K562 (cell line): ENCODE data around the gene RPUSD1. TPM values are rescaled to one million over a fixed set of nuclear protein-coding genes. Genes with fewer than 3 reads are reported as not detected.

Source experiments
- ATAC-seq: fragments of 200-7000 bp; cut with Tn5 transposase; 3 replicates; pipeline ENCODE4 v1.9.1; 2020; ENCODE audit warnings: moderate library complexity
- BruUV-seq: library from RNA; stranded (reverse); fragments of 400-500 nt; replicated peaks from 2 replicates; lab custom pipeline; 2021; lab: Mats Ljungman, UMichigan
- CTCF ChIA-PET: fragments of 300-600 bp; formaldehyde crosslinking; extraction: SDS; loops from one replicate; lab custom pipeline; 2021; ENCODE audit warnings: low intra/inter-chr PET ratio; lab: Yijun Ruan, JAX
- POLR2A ChIA-PET: fragments of 300-600, 350-650 bp; sonication (Branson Sonifier 250); formaldehyde crosslinking; extraction: SDS; loops from one replicate; lab custom pipeline; 2021; ENCODE audit warnings: antibody characterized with exemption, inconsistent platforms; lab: Yijun Ruan, JAX
- DNase-seq, 4 experiments: peaks; one replicate each; pipeline versions ENCODE4 v3.0.0 to v3.0.0-alpha.2; 2011 to 2018; ENCODE audit warnings: low spot score in 3 of 4, mixed read lengths in 3 of 4; ENCODE audit errors: extremely low read depth in 1 of 4
- FAIRE-seq: peaks from 2 replicates; lab custom pipeline; 2011; peaks lifted over from hg19 to GRCh38; lab: Jason Lieb, UNC
- H2AFZ ChIP-seq: 2 replicates; pipeline ENCODE4 v1.6.0; 2011; ENCODE audit warnings: low read depth, low read length, control low read depth, inconsistent platforms
- H3K27ac ChIP-seq: fragments of 200-600 bp; 3 replicates; pipeline ENCODE4 v1.8.0; 2011; ENCODE audit warnings: low read depth, mild to moderate bottlenecking, control low read depth, inconsistent platforms, low read length, moderate library complexity, mixed read lengths; ENCODE audit errors: extremely low read depth
- H3K27me3 ChIP-seq, 2 experiments: fragments of 300-600 bp in 1 of 2; 2 replicates in 1 of 2; 3 replicates in 1 of 2; pipeline versions ENCODE4 v1.6.0 to v1.8.0; 2011; ENCODE audit warnings: inconsistent platforms in 2 of 2, low read length in 2 of 2, mild to moderate bottlenecking in 1 of 2, mixed read lengths in 1 of 2, moderate library complexity in 1 of 2; ENCODE audit not compliant: control insufficient read depth in 2 of 2, insufficient read depth in 2 of 2
- H3K36me3 ChIP-seq: fragments of 300-600 bp; 3 replicates; pipeline ENCODE4 v1.8.0; 2011; ENCODE audit warnings: mild to moderate bottlenecking, low read length, inconsistent platforms; ENCODE audit not compliant: control insufficient read depth, insufficient read depth
- H3K4me1 ChIP-seq, 2 experiments: fragments of 200-600 bp in 1 of 2; replicated peaks in 1 of 2; 2 replicates in 1 of 2; 3 replicates in 1 of 2; pipeline versions ENCODE4 v1.5.1 to v1.8.0; 2011; ENCODE audit warnings: inconsistent platforms in 2 of 2, low read length in 2 of 2, mild to moderate bottlenecking in 1 of 2, mixed read lengths in 1 of 2, moderate library complexity in 1 of 2; ENCODE audit not compliant: control insufficient read depth in 2 of 2, insufficient read depth in 2 of 2
- H3K4me2 ChIP-seq: 2 replicates; pipeline ENCODE4 v1.6.1; 2011; ENCODE audit warnings: low read length, control low read depth, inconsistent platforms, mixed read lengths; ENCODE audit not compliant: insufficient read depth
- H3K4me3 ChIP-seq: fragments of 200-600 bp; sonication (generic), shearing (Covaris generic); 2 replicates; pipeline ENCODE4 v1.5.1; 2016; ENCODE audit warnings: control low read depth, inconsistent platforms
- H3K79me2 ChIP-seq: fragments of 200-600 bp; 3 replicates; pipeline ENCODE4 v1.8.0; 2011; ENCODE audit warnings: low read length, inconsistent platforms; ENCODE audit not compliant: control insufficient read depth, insufficient read depth
- H3K9ac ChIP-seq, 2 experiments: 2 replicates each; pipeline versions ENCODE4 v1.6.0 to v1.6.1; 2011; ENCODE audit warnings: low read depth in 2 of 2, low read length in 2 of 2, control low read depth in 1 of 2, inconsistent platforms in 1 of 2, mild to moderate bottlenecking in 1 of 2, mixed read lengths in 1 of 2; ENCODE audit not compliant: insufficient read depth in 1 of 2
- H3K9me1 ChIP-seq: one replicate; pipeline ENCODE4 v1.6.0; 2011; ENCODE audit warnings: inconsistent platforms, mild to moderate bottlenecking, low read length, moderate library complexity; ENCODE audit not compliant: control insufficient read depth, insufficient read depth
- H3K9me3 ChIP-seq: replicated peaks from 2 replicates; pipeline ENCODE4 v1.5.1; 2011; ENCODE audit warnings: low read depth, low read length, inconsistent platforms; ENCODE audit not compliant: control insufficient read depth, insufficient read depth
- H4K20me1 ChIP-seq: replicated peaks from 2 replicates; pipeline ENCODE4 v1.6.1; 2011; ENCODE audit warnings: low read length, inconsistent platforms, mixed read lengths; ENCODE audit not compliant: control insufficient read depth, insufficient read depth
- HMGN3 ChIP-seq: IDR thresholded peaks from 2 replicates; pipeline ENCODE4 v1.6.1; 2011; ENCODE audit warnings: borderline replicate concordance, low read depth, mild to moderate bottlenecking, mixed read lengths, low read length; ENCODE audit not compliant: insufficient read length; ENCODE audit errors: extremely low read depth
- SP2 ChIP-seq: IDR thresholded peaks from 2 replicates; pipeline ENCODE4 v1.6.1; 2011; ENCODE audit warnings: mild to moderate bottlenecking, low read depth, low read length, moderate library complexity; ENCODE audit not compliant: poor library complexity, severe bottlenecking; ENCODE audit errors: extremely low read depth
- TFE3 ChIP-seq: fragments of 450-650 bp; formaldehyde crosslinking; IDR thresholded peaks from 2 replicates; pipeline ENCODE4 v1.4.0; 2020; ENCODE audit warnings: mild to moderate bottlenecking, mixed read lengths
- WGBS: fragments of 100-300 bp; shearing (Covaris generic); methylation state at CpG from one replicate; pipeline ENCODE4 v1.1.6; 2016; ENCODE audit warnings: low coverage, mixed read lengths; ENCODE audit not compliant: insufficient coverage; ENCODE audit errors: missing lambda C conversion rate; 5-methylcytosine and 5-hydroxymethylcytosine counted together
- in situ Hi-C: fragments of 300-500 bp; cut with MboI; formaldehyde crosslinking; loops from 4 replicates; pipeline ENCODE4 v1.15.0; 2018; ENCODE audit warnings: inconsistent platforms, mixed read lengths
- intact Hi-C: fragments of 100-400 bp; cut with micrococcal nuclease; formaldehyde crosslinking; loops from 2 replicates; pipeline ENCODE4 v1.14.2; 2022
- polyA plus RNA-seq, 8 experiments: library from polyadenylated mRNA; depleted of rRNA in 4 of 8; stranded (reverse) in 5 of 8; unstranded in 3 of 8; fragments of >200 nt; fragmentation: Nextera tagmentation in 2 of 8; fragmentation: Illumina TruSeq in 1 of 8; extraction: Ambion mirVana in 2 of 8; extraction: Trizol in 1 of 8; gene quantifications; 2 replicates each; pipeline versions ENCODE4 v1.2.1 to v1.2.3, GENCODE V29; 2011 to 2014; ENCODE audit warnings: inconsistent platforms in 1 of 8, missing spikeins in 1 of 8
- total RNA-seq, 7 experiments: library from RNA; depleted of rRNA in 6 of 7; stranded (reverse); fragments of >200 nt in 6 of 7; fragmentation: Illumina TruSeq in 2 of 7; extraction: Trizol in 2 of 7; gene quantifications; 2 replicates each; pipeline versions ENCODE4 v1.2.1 to v1.2.3, GENCODE V29; 2011 to 2021; ENCODE audit warnings: low replicate concordance in 1 of 7

Gene RPUSD1
- total and polyA plus RNA-seq, 9 of the 15 experiments (the other 6 are each of a cell fraction or from before 2014, with no cell fraction given) = 0.45 to 56.6 (median 12.0) TPM

DNA sequence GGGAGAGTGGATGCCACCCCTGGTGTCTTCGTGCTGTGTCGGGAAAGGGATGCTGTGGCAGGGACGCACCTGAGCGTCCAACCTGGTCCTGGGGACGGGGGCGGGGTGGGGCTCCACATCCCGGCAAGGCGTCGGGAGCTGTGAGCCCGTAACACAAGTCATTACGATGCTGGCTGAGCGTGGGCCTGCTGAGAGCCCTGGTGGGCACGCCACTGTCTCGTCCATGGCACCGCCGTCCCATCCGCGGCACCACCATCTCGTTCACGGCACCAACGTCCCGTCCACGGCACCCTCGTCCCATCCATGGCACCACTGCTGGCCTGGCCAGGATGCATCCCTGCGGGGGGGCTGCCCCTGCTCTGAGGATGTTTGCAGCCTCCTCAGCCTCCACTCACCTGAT lies 36.4 kb upstream of the RPUSD1 start:
- Histone ChIP-seq H3K9me1 (no peaks in the 10 kb centered on the region), H3K4me3 (no peak overlapping the region), H2AFZ (no peak overlapping the region), H3K79me2 (no peaks in the 10 kb centered on the region), H4K20me1 (no peaks in the 10 kb centered on the region), H3K9me3 (no peaks in the 10 kb centered on the region), H3K27me3 (peaks cover 67 to 94% of the 10 kb centered on the region in 2 experiments; a peak in 4 of 5 replicates), H3K27ac (no peak overlapping the region), H3K36me3 (no peaks in the 10 kb centered on the region), H3K4me2 (no peak overlapping the region), H3K9ac (no peak overlapping the region), H3K4me1 (peaks cover 0 to 32% of the 10 kb centered on the region in 2 experiments; a peak in 2 of 5 replicates)
- ChIA-PET CTCF (no interaction called here), POLR2A (interaction anchor here (1.1 kb wide), 1 partner anchor 49 kb away, joined by 3 read pairs; no protein-coding TSS in a partner anchor)
- FAIRE-seq (no peak), DNase-seq (no peak), ATAC-seq (no peak)
- BruUV-seq = no TSS peak
- intact Hi-C loops (no loop called here), in situ Hi-C loops (no loop called here)
- no peak for TF ChIP-seq SP2
- TF ChIP-seq TFE3 (CRISPR knock-in tag) = no peak
- peak; percentile 22 for TF ChIP-seq HMGN3
- 3% methylated on average over 23 of the region's 25 CpGs for WGBS
